ENCODE results near the gene RDM1. TPM values are rescaled to one million over a fixed set of nuclear protein-coding genes. Genes with fewer than 3 reads are reported as not detected.
"Not testable (repeated sequence)": the region's sequence is repeated elsewhere in the genome, so short reads cannot be mapped to it uniquely, and the experiment has no call there.

RDM1 gene
- 1.6 and 1.8 TPM in 2 replicates for polyA plus RNA-seq (2014; cell fraction: cytosol; rRNA removed)
- polyA plus RNA-seq (2014; cell fraction: nucleus; rRNA removed): 1.6 and 3.9 TPM in 2 replicates

GRCh38 chr17:35930211-35931065, at the start of gene RDM1:
Gene RDM1, minus strand, starts transcription at chr17:35930773. Its CDS starts 46 bp downstream, at chr17:35930727.
- DNase-seq (ENCODE audit: low spot score): peak; percentile 38

- DNase-seq (ENCODE audit: low spot score): no peak
Measured at GRCh38 chr17:35978346-35978745, 47.8 kb upstream of the RDM1 start.

GRCh38 chr17:35977509-35977908, 46.9 kb upstream of the RDM1 start:
- no peak for DNase-seq (ENCODE audit: low spot score)

- no peak for DNase-seq (ENCODE audit: low spot score)
Measured at GRCh38 chr17:35973333-35974260, 43.0 kb upstream of the RDM1 start.

GRCh38 chr17:35972945-35973332, 42.4 kb upstream of the RDM1 start:
- DNase-seq (ENCODE audit: low spot score): no peak

- DNase-seq (ENCODE audit: low spot score): no peak
Measured at GRCh38 chr17:35972535-35972934, 42.0 kb upstream of the RDM1 start.

GRCh38 chr17:35972066-35972465, 41.5 kb upstream of the RDM1 start:
- DNase-seq (ENCODE audit: low spot score): no peak

- DNase-seq (ENCODE audit: low spot score): peak; percentile 70
Measured at GRCh38 chr17:35969558-35970380, 39.2 kb upstream of the RDM1 start.

- DNase-seq (ENCODE audit: low spot score): no peak
Measured at GRCh38 chr17:35968520-35969054, 38.0 kb upstream of the RDM1 start.

GRCh38 chr17:35965272-35965671, 34.7 kb upstream of the RDM1 start:
- no peak for DNase-seq (ENCODE audit: low spot score)

- DNase-seq (ENCODE audit: low spot score): no peak
Measured at GRCh38 chr17:35963663-35964062, 33.1 kb upstream of the RDM1 start.

GRCh38 chr17:35953720-35954119, 23.1 kb upstream of the RDM1 start:
- no peak for DNase-seq (ENCODE audit: low spot score)

GRCh38 chr17:35949401-35949800, 18.8 kb upstream of the RDM1 start:
- DNase-seq (ENCODE audit: low spot score): no peak

- DNase-seq (ENCODE audit: low spot score): no peak
Measured at GRCh38 chr17:35948092-35948491, 17.5 kb upstream of the RDM1 start.

- DNase-seq (ENCODE audit: low spot score): peak; percentile 54
Measured at GRCh38 chr17:35947156-35947585, 16.6 kb upstream of the RDM1 start.

GRCh38 chr17:35944151-35944550, 13.6 kb upstream of the RDM1 start:
- DNase-seq (ENCODE audit: low spot score): no peak

GRCh38 chr17:35943537-35943936, 13.0 kb upstream of the RDM1 start, which contains the start of gene LYZL6:
Gene LYZL6, minus strand, starts transcription at chr17:35943713. Its CDS starts 4,357 bp downstream, at chr17:35939356.
- DNase-seq (ENCODE audit: low spot score): no peak

- DNase-seq (ENCODE audit: low spot score): no peak
Measured at GRCh38 chr17:35942588-35943186, 12.1 kb upstream of the RDM1 start.

- DNase-seq (ENCODE audit: low spot score): not testable (repeated sequence)
Measured at GRCh38 chr17:35938492-35938891, 7.9 kb upstream of the RDM1 start.

- DNase-seq (ENCODE audit: low spot score): peak; percentile 13
Measured at GRCh38 chr17:35936063-35936462, 5.5 kb upstream of the RDM1 start.

Data from SK-N-DZ (cell line).